Measurements from ENCODE around the gene GRM7. TPM values are rescaled to one million over a fixed set of nuclear protein-coding genes. Genes with fewer than 3 reads are reported as not detected.

The GRM7 gene
- total RNA-seq, 1 experiment from 2014 or later: not detected

- Histone ChIP-seq H3K4me2 (ENCODE audit: low read length) (no peak overlapping the region), H3K36me3 (ENCODE audit: control insufficient read depth in 1 of 2, insufficient read depth in 2 of 2, low read length in 2 of 2) (no peaks in the 10 kb centered on the region), H3K9me3 (ENCODE audit: control insufficient read depth in 1 of 2, insufficient read depth in 1 of 2, low read depth in 1 of 2, low read length in 2 of 2) (no peaks in the 10 kb centered on the region), H3K27ac (ENCODE audit: low read depth, low read length) (no peak overlapping the region), H3K4me1 (ENCODE audit: control insufficient read depth in 1 of 2, insufficient read depth in 2 of 2, low read length in 2 of 2) (no peaks in the 10 kb centered on the region), H2AFZ (ENCODE audit: low read depth, low read length, poor library complexity, severe bottlenecking) (no peak overlapping the region), H3K79me2 (ENCODE audit: insufficient read depth, low read length) (no peaks in the 10 kb centered on the region), H4K20me1 (ENCODE audit: insufficient read depth) (no peaks in the 10 kb centered on the region), H3K9ac (ENCODE audit: low read length) (no peak overlapping the region), H3K4me3 (replicated peaks in 1 of 2; ENCODE audit: low read depth in 1 of 2, low read length in 2 of 2) (no peak overlapping the region), H3K9me2 (ENCODE audit: insufficient read depth) (no peaks in the 10 kb centered on the region), H3K27me3 (ENCODE audit: insufficient read depth, low read length) (no peaks in the 10 kb centered on the region)
- ChIA-PET CTCF (no interaction called here), RAD21 (ENCODE audit: low non-redundant PET in 1 of 2, low total read pairs in 2 of 2, uncharacterized antibody in 2 of 2, unreplicated experiment in 2 of 2) (no interaction called here), POLR2A (no interaction called here)
- TF ChIP-seq CTCF (IDR thresholded peaks at IDR 0.05 in 2 of 3, conservative IDR thresholded peaks at IDR 0.05 in 1 of 3; ENCODE audit: borderline replicate concordance in 1 of 3, insufficient read depth in 1 of 3, low read depth in 2 of 3, low read length in 2 of 3) (no peak), TCF7L2 (IDR thresholded peaks at IDR 0.05; ENCODE audit: borderline replicate concordance, extremely low read depth, insufficient read depth, insufficient read length) (no peak), CBX3 (IDR thresholded peaks at IDR 0.05; ENCODE audit: low read depth) (no peak), MAX (IDR thresholded peaks at IDR 0.05) (no peak), JUND (IDR thresholded peaks at IDR 0.05) (no peak), ATF3 (IDR thresholded peaks at IDR 0.05) (no peak), CEBPB (IDR thresholded peaks at IDR 0.05; ENCODE audit: low read depth) (no peak), ZFX (IDR thresholded peaks at IDR 0.05) (no peak)
- ATAC-seq: no peak
- intact Hi-C loops (cut with micrococcal nuclease): no loop called here
- no peak for DNase-seq (ENCODE audit: low read depth, low spot score)
- no TSS peak for BruUV-seq (replicated peaks)
Measured at GRCh38 chr3:7700539-7700938, 839.6 kb downstream of the GRM7 start.

GRCh38 chr3:7700977-7701376, 840.1 kb downstream of the GRM7 start:
- CTCF ChIA-PET: no interaction called here
- Histone ChIP-seq H3K79me2 (ENCODE audit: insufficient read depth, low read length) (no peaks in the 10 kb centered on the region), H4K20me1 (ENCODE audit: insufficient read depth) (no peaks in the 10 kb centered on the region), H3K9me3 (ENCODE audit: control insufficient read depth in 1 of 2, insufficient read depth in 1 of 2, low read depth in 1 of 2, low read length in 2 of 2) (no peaks in the 10 kb centered on the region), H3K4me3 (replicated peaks in 1 of 2; ENCODE audit: low read depth in 1 of 2, low read length in 2 of 2) (no peak overlapping the region), H3K4me2 (ENCODE audit: low read length) (no peak overlapping the region), H3K27me3 (ENCODE audit: insufficient read depth, low read length) (no peaks in the 10 kb centered on the region), H3K4me1 (ENCODE audit: control insufficient read depth in 1 of 2, insufficient read depth in 2 of 2, low read length in 2 of 2) (no peaks in the 10 kb centered on the region), H3K9ac (ENCODE audit: low read length) (no peak overlapping the region), H2AFZ (ENCODE audit: low read depth, low read length, poor library complexity, severe bottlenecking) (no peak overlapping the region), H3K36me3 (ENCODE audit: control insufficient read depth in 1 of 2, insufficient read depth in 2 of 2, low read length in 2 of 2) (no peaks in the 10 kb centered on the region), H3K27ac (ENCODE audit: low read depth, low read length) (no peak overlapping the region), H3K9me2 (ENCODE audit: insufficient read depth) (no peaks in the 10 kb centered on the region)
- no TSS peak for BruUV-seq (replicated peaks)
- RAD21 ChIA-PET (ENCODE audit: low non-redundant PET in 1 of 2, low total read pairs in 2 of 2, uncharacterized antibody in 2 of 2, unreplicated experiment in 2 of 2): no interaction called here
- TF ChIP-seq FOSL1 (IDR thresholded peaks at IDR 0.05; ENCODE audit: low read depth): no peak
- TF ChIP-seq ZNF274 (IDR thresholded peaks at IDR 0.05; ENCODE audit: low read depth, low read length): no peak
- no peak for TF ChIP-seq SIN3A (IDR thresholded peaks at IDR 0.05; ENCODE audit: low read depth)
- TF ChIP-seq ELF1 (IDR thresholded peaks at IDR 0.05; ENCODE audit: borderline replicate concordance, low read depth): no peak
- TF ChIP-seq CBX3 (IDR thresholded peaks at IDR 0.05; ENCODE audit: low read depth): no peak
- no peak for TF ChIP-seq CEBPB (IDR thresholded peaks at IDR 0.05; ENCODE audit: low read depth)
- DNase-seq (ENCODE audit: low read depth, low spot score): no peak
- ATAC-seq: no peak
- intact Hi-C loops (cut with micrococcal nuclease): no loop called here
- POLR2A ChIA-PET: no interaction called here
